Mesenchymal stem cell (in vitro differentiated cells and primary cell): ENCODE data around the gene LDLRAD2.

ENCODE experiments used
- DNase-seq: peaks from one replicate; pipeline ENCODE4 v3.0.0-alpha.2; 2013
- H2AFZ ChIP-seq: one replicate; pipeline ENCODE4 v1.6.1; 2013; ENCODE audit warnings: low read depth, mild to moderate bottlenecking, control low read depth, inconsistent platforms, low read length, moderate library complexity
- H2AK5ac ChIP-seq: 2 replicates; pipeline ENCODE4 v1.6.1; 2013; ENCODE audit warnings: low read length, moderate library complexity, mild to moderate bottlenecking, inconsistent platforms; ENCODE audit not compliant: severe bottlenecking
- H2BK120ac ChIP-seq: one replicate; pipeline ENCODE4 v1.6.1; 2013; ENCODE audit warnings: low read depth, mild to moderate bottlenecking, inconsistent platforms, low read length, moderate library complexity
- H2BK12ac ChIP-seq, 2 experiments: one replicate each; pipeline ENCODE4 v1.6.1; 2013; ENCODE audit warnings: inconsistent platforms in 2 of 2, low read length in 2 of 2, mild to moderate bottlenecking in 2 of 2, moderate library complexity in 2 of 2, control low read depth in 1 of 2
- H2BK15ac ChIP-seq: one replicate; pipeline ENCODE4 v1.6.1; 2013; ENCODE audit warnings: mild to moderate bottlenecking, low read depth, inconsistent platforms; ENCODE audit not compliant: poor library complexity, severe bottlenecking
- H2BK5ac ChIP-seq: 2 replicates; pipeline ENCODE4 v1.6.1; 2013; ENCODE audit warnings: low read depth, mild to moderate bottlenecking, low read length, control low read depth, inconsistent platforms; ENCODE audit not compliant: poor library complexity, severe bottlenecking
- H3K14ac ChIP-seq, 2 experiments: one replicate each; pipeline ENCODE4 v1.6.1; 2013; ENCODE audit warnings: inconsistent platforms in 2 of 2, low read length in 2 of 2, control low read depth in 1 of 2, mild to moderate bottlenecking in 1 of 2, moderate library complexity in 1 of 2
- H3K18ac ChIP-seq, 2 experiments: one replicate each; pipeline ENCODE4 v1.6.1; 2013; ENCODE audit warnings: inconsistent platforms in 2 of 2, low read length in 2 of 2, control low read depth in 1 of 2, low read depth in 1 of 2, mild to moderate bottlenecking in 1 of 2
- H3K23ac ChIP-seq, 2 experiments: one replicate each; pipeline ENCODE4 v1.6.1; 2013; ENCODE audit warnings: inconsistent platforms in 2 of 2, low read length in 2 of 2, mild to moderate bottlenecking in 2 of 2, moderate library complexity in 2 of 2, control low read depth in 1 of 2
- H3K27ac ChIP-seq: 2 replicates; pipeline ENCODE4 v1.5.1; 2013; ENCODE audit warnings: mild to moderate bottlenecking, moderate library complexity, low read length, control low read depth, inconsistent platforms; ENCODE audit not compliant: poor library complexity, severe bottlenecking
- H3K27me3 ChIP-seq, 2 experiments: 2 replicates each; pipeline versions ENCODE4 v1.6.1 to v1.7.0; 2013; ENCODE audit warnings: low read length in 2 of 2, mild to moderate bottlenecking in 2 of 2, moderate library complexity in 2 of 2, control low read depth in 1 of 2, inconsistent platforms in 1 of 2; ENCODE audit not compliant: control insufficient read depth in 1 of 2, insufficient read depth in 1 of 2
- H3K36me3 ChIP-seq, 2 experiments: 2 replicates each; pipeline versions ENCODE4 v1.6.1 to v1.7.0; 2013; ENCODE audit warnings: low read length in 2 of 2, control low read depth in 1 of 2, inconsistent platforms in 1 of 2, low read depth in 1 of 2, mild to moderate bottlenecking in 1 of 2; ENCODE audit not compliant: insufficient read depth in 2 of 2, control insufficient read depth in 1 of 2
- H3K4ac ChIP-seq, 2 experiments: one replicate each; pipeline ENCODE4 v1.6.1; 2013; ENCODE audit warnings: inconsistent platforms in 2 of 2, low read length in 2 of 2, mild to moderate bottlenecking in 2 of 2, moderate library complexity in 2 of 2, control low read depth in 1 of 2, low read depth in 1 of 2
- H3K4me1 ChIP-seq: 2 replicates; pipeline ENCODE4 v1.6.1; 2013; ENCODE audit warnings: low read depth, low read length, control low read depth; ENCODE audit not compliant: control insufficient read depth, insufficient read depth
- H3K4me2 ChIP-seq: 2 replicates; pipeline ENCODE4 v1.6.1; 2013; ENCODE audit warnings: low read length, mild to moderate bottlenecking, inconsistent platforms; ENCODE audit not compliant: poor library complexity, severe bottlenecking
- H3K4me3 ChIP-seq, 2 experiments: 2 replicates each; pipeline versions ENCODE4 v1.5.1 to v1.7.0; 2013; ENCODE audit warnings: low read length in 2 of 2, mild to moderate bottlenecking in 2 of 2, control low read depth in 1 of 2, low read depth in 1 of 2; ENCODE audit not compliant: insufficient read depth in 1 of 2
- H3K79me1 ChIP-seq: replicated peaks from 2 replicates; pipeline ENCODE4 v1.6.1; 2013; ENCODE audit warnings: mild to moderate bottlenecking, control low read depth, low read length, inconsistent platforms; ENCODE audit not compliant: poor library complexity, severe bottlenecking
- H3K9ac ChIP-seq: 2 replicates; pipeline ENCODE4 v1.7.0; 2013; ENCODE audit warnings: mild to moderate bottlenecking, low read length, moderate library complexity
- H3K9me3 ChIP-seq: 2 replicates; pipeline ENCODE4 v1.7.0; 2013; ENCODE audit warnings: mild to moderate bottlenecking, low read length; ENCODE audit not compliant: control insufficient read depth
- H4K8ac ChIP-seq: one replicate; pipeline ENCODE4 v1.6.1; 2013; ENCODE audit warnings: inconsistent platforms, mild to moderate bottlenecking, low read length, moderate library complexity
- H4K91ac ChIP-seq: one replicate; pipeline ENCODE4 v1.6.1; 2013; ENCODE audit warnings: mild to moderate bottlenecking, low read length, inconsistent platforms
- WGBS: methylation state at CpG from one replicate; pipeline ENCODE4 v1.1.7; 2013; ENCODE audit warnings: mixed read lengths; 5-methylcytosine and 5-hydroxymethylcytosine counted together

LDLRAD2 gene

DNA sequence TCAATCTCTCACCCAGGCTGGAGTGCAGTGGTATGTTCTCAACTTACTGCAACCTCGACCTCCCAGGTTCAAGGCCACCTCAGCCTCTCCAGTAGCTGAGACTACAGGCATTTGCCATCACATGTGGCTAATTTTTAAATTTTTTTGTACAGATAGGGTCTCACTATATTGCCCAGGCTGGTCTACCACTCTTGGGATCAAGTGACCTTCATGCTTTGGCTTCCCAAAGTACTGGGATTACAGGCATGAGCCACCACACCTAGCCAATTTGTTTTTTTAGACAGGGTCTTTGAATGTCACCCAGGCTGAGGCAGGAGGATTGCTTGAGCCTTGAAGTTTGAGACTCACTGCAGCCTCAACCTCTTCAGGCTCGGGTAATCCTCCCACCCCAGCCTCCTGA, 19.0 kb upstream of the LDLRAD2 start:
- Histone ChIP-seq H3K14ac (no peak overlapping the region), H3K4ac (no peak overlapping the region), H3K79me1 (no peaks in the 10 kb centered on the region), H2BK5ac (no peak overlapping the region), H4K91ac (no peak overlapping the region), H3K4me3 (no peak overlapping the region), H4K8ac (no peak overlapping the region), H3K9ac (no peak overlapping the region), H2BK120ac (no peak overlapping the region), H3K4me1 (no peaks in the 10 kb centered on the region), H3K27ac (no peak overlapping the region), H2BK15ac (no peak overlapping the region), H2BK12ac (no peak overlapping the region), H3K4me2 (no peak overlapping the region), H3K18ac (no peak overlapping the region), H2AK5ac (no peak overlapping the region), H2AFZ (no peak overlapping the region), H3K36me3 (no peaks in the 10 kb centered on the region), H3K9me3 (peaks cover 7% of the 10 kb centered on the region), H3K27me3 (no peaks in the 10 kb centered on the region), H3K23ac (no peak overlapping the region)
- WGBS: no CpG with 5 or more reads among the region's 2 CpGs
- no peak for DNase-seq

DNA sequence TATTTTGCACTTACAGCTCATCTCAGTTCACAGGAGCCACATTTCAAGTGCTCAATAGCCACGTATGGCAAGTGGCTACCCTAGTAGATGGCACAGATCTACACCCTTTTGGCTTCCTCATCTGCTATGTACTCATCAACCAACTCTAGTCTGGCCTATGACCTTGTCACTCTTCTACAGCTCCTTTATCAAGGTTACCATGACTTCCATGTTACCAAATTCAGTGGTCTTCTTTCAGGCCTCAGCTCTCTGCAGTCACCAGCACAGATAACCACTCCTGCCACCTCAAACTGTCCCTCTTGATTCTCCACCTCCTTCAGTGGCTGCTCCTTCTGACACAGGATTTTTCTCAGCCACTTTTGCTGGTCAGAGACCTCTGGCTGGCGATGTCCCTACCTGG, 17.4 kb upstream of the LDLRAD2 start:
- Histone ChIP-seq H3K4me1 (no peaks in the 10 kb centered on the region), H4K91ac (no peak overlapping the region), H3K27ac (no peak overlapping the region), H3K79me1 (no peaks in the 10 kb centered on the region), H3K9me3 (peaks cover 7% of the 10 kb centered on the region), H2BK5ac (no peak overlapping the region), H3K23ac (no peak overlapping the region), H3K36me3 (no peaks in the 10 kb centered on the region), H2AFZ (no peak overlapping the region), H4K8ac (no peak overlapping the region), H3K14ac (no peak overlapping the region), H3K4ac (no peak overlapping the region), H2BK12ac (no peak overlapping the region), H2AK5ac (no peak overlapping the region), H3K4me2 (no peak overlapping the region), H2BK15ac (no peak overlapping the region), H3K27me3 (no peaks in the 10 kb centered on the region), H3K4me3 (no peak overlapping the region), H3K18ac (no peak overlapping the region), H3K9ac (no peak overlapping the region), H2BK120ac (no peak overlapping the region)
- WGBS: 88% methylated on average over 2 of the region's 2 CpGs
- no peak for DNase-seq

- no peak overlapping the region for H2BK15ac ChIP-seq
- WGBS: 90% methylated on average over 6 of the region's 6 CpGs
- no peak overlapping the region for H3K4me2 ChIP-seq
- no peak overlapping the region for H2AFZ ChIP-seq
- no peaks in the 10 kb centered on the region for H3K79me1 ChIP-seq
- no peak overlapping the region for H3K4ac ChIP-seq
- H3K27ac ChIP-seq: no peak overlapping the region
- no peak for DNase-seq
- H3K9ac ChIP-seq: no peak overlapping the region
- H2AK5ac ChIP-seq: no peak overlapping the region
- no peak overlapping the region for H2BK12ac ChIP-seq
- peaks cover 7% of the 10 kb centered on the region for H3K9me3 ChIP-seq
- H2BK120ac ChIP-seq: no peak overlapping the region
- no peaks in the 10 kb centered on the region for H3K36me3 ChIP-seq
- H3K23ac ChIP-seq: no peak overlapping the region
- no peaks in the 10 kb centered on the region for H3K27me3 ChIP-seq
- H4K91ac ChIP-seq: no peak overlapping the region
- H3K14ac ChIP-seq: no peak overlapping the region
- no peak overlapping the region for H3K18ac ChIP-seq
- no peak overlapping the region for H3K4me3 ChIP-seq
- H4K8ac ChIP-seq: no peak overlapping the region
- no peak overlapping the region for H2BK5ac ChIP-seq
- no peaks in the 10 kb centered on the region for H3K4me1 ChIP-seq
Measured at GRCh38 chr1:21795075-21795474, 17.0 kb upstream of the LDLRAD2 start.

DNA sequence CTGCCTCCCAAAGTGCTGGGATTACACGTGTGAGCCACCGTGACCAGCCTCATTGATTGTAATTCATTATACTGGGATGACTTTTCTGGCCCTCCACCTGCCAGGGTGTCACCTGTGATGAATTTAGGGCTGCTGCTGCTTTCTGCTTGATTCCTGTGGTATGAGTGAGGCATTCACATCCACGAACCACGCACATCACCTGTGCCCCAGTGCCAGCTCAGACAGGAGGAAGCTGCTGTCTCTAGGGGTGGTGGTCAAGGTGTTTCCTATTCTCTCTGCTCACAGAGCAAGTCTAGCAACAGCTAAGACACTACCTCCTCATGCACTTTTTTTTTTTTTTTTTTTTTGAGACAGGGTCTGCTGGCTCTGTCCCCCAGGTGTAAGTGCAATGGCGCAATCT, 12.3 kb upstream of the LDLRAD2 start:
- no peak overlapping the region for H2BK15ac ChIP-seq
- no peak overlapping the region for H2AFZ ChIP-seq
- H2BK12ac ChIP-seq: no peak overlapping the region
- peaks cover 5% of the 10 kb centered on the region for H3K9me3 ChIP-seq
- H3K79me1 ChIP-seq: no peaks in the 10 kb centered on the region
- H2BK120ac ChIP-seq: no peak overlapping the region
- H3K4ac ChIP-seq: no peak overlapping the region
- no peak overlapping the region for H4K8ac ChIP-seq
- no peaks in the 10 kb centered on the region for H3K27me3 ChIP-seq
- no peak overlapping the region for H3K27ac ChIP-seq
- 94% methylated on average over 5 of the region's 5 CpGs for WGBS
- DNase-seq: no peak
- H3K4me1 ChIP-seq: no peaks in the 10 kb centered on the region
- no peak overlapping the region for H2BK5ac ChIP-seq
- no peak overlapping the region for H3K4me2 ChIP-seq
- H4K91ac ChIP-seq: no peak overlapping the region
- H3K4me3 ChIP-seq: no peak overlapping the region
- H2AK5ac ChIP-seq: no peak overlapping the region
- no peak overlapping the region for H3K23ac ChIP-seq
- no peak overlapping the region for H3K14ac ChIP-seq
- H3K9ac ChIP-seq: no peak overlapping the region
- H3K18ac ChIP-seq: no peak overlapping the region
- no peaks in the 10 kb centered on the region for H3K36me3 ChIP-seq
